Measurements from ENCODE around the gene LRRC26. TPM values are rescaled to one million over a fixed set of nuclear protein-coding genes. Genes with fewer than 3 reads are reported as not detected.

Gene LRRC26
- polyA plus RNA-seq, 2 of the 4 experiments (the other 2 are of a cell fraction): 0.08 to 1.0 TPM

DNA sequence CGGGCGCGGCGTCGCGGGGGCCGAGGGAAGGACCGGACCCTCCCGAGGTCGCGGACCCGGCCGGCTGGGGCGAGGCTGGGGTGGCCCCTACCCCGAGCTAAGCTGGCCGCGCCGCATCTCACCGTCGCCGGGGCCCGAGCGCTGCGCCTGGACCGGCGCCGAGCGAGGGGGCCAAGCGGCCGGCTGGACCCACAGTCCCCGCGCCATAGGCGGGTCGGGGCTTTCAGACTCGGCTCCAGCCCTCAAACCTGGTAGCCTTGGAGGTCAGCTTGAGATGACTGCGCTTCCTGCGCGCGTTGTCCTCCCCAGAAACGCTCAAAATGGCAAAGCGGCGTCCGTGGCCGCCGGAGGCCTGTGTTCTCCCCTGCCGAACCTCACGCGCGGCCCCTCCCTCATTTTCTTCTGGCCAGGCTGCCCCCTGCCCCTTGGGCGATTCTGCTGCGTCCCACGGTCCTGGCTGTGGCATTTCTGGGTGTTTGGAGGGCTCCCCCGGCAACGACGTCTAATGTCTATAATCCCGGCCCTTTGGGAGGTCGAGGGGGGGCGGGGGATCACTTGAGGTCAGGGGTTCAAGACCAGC, 39.6 kb downstream of the LRRC26 start:
- Histone ChIP-seq H3K9me3 (no peaks in the 10 kb centered on the region), H3K4me2 (peak overlapping the region; percentile 89), H3K4me3 (peak overlapping the region; percentile 94), H3K4me1 (peaks cover 21% of the 10 kb centered on the region), H3K27ac (peak overlapping the region; percentile 98)
- 8% methylated on average over 24 of the region's 58 CpGs for WGBS (ENCODE audit: missing lambda C conversion rate)
- ChIA-PET POLR2A (interaction anchor here (0.7 to 2.2 kb wide), 20 partner anchors 9 to 126 kb away, joined by 3 to 23 read pairs (median 5); partner anchors contain the start of genes ANAPC2, GRIN1, LRRC26 and MAN1B1), CTCF (interaction anchor here (1.0 to 3.4 kb wide), 15 partner anchors 8 to 110 kb away, joined by 3 to 16 read pairs (median 4); partner anchors contain the start of genes ANAPC2, RNF224, SSNA1 and TUBB4B)
- ATAC-seq (peak; percentile 44 to 56), FAIRE-seq (no peak), DNase-seq (ENCODE audit: low read depth in 1 of 2, low spot score in 1 of 2) (no peak)
- TF ChIP-seq PHF8 (IDR thresholded peaks at IDR 0.05; ENCODE audit: borderline replicate concordance, low read depth) (peak; percentile 40; the same call in 1 of the 2 replicates), TFCP2L1 (CRISPR knock-in tag; IDR thresholded peaks at IDR 0.05) (0 out of 2 replicates have a peak, but pooled peaks have one; percentile 33), HEYL (CRISPR knock-in tag; IDR thresholded peaks at IDR 0.05) (no peak), REST (IDR thresholded peaks at IDR 0.05) (no peak)

DNA sequence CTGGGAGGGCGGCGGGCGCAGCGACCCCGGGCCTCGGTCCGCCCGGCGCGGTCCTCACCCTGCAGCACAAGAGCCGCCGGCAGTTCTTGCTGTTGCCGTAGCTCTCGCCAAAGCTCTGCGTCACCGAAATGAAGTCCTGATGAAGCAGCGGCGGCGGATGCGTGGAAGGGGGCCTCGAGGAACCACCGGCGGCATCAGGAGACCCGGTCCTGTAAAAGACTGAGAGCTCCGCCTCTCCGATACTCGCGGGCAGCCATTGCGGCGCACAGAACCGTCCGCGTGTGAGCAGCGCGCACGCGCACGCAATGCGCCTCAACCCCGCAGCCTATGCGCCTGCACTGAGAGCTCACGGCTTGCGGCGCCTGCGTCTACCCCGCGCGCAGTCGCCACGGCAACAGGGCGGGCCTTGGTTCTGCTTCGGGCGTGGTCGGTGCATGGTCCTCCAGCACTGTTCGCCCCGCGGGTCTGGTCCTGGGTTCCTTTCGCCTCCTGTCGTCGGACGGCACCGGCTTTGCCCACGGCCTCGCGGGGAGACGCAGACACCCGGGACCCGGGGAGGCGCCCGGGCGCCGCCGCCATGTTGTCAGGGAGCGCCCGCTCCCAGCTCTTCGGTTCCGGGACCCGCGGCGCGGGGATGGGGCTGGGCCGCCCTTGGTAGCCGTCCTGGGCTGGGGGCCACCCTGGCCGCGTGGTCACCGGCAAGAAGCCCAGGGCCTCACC, 40.2 kb downstream of the LRRC26 start:
- peak; percentile 93 to 95 for DNase-seq (ENCODE audit: low read depth in 1 of 2, low spot score in 1 of 2)
- H3K27ac ChIP-seq: peak overlapping the region; percentile 98
- 0% methylated on average over 13 of the region's 86 CpGs for WGBS (ENCODE audit: missing lambda C conversion rate)
- peak; percentile 95 to 96 for ATAC-seq
- H3K4me1 ChIP-seq: peaks cover 17% of the 10 kb centered on the region
- H3K4me3 ChIP-seq: peak overlapping the region; percentile 94
- no peak for FAIRE-seq
- no peaks in the 10 kb centered on the region for H3K9me3 ChIP-seq
- POLR2A ChIA-PET: interaction anchor here (0.7 to 2.2 kb wide), 21 partner anchors 9 to 127 kb away, joined by 3 to 23 read pairs (median 5); partner anchors contain the start of genes ANAPC2, GRIN1, LRRC26 and MAN1B1
- CTCF ChIA-PET: interaction anchor here (0.6 to 3.4 kb wide), 18 partner anchors 9 to 108 kb away, joined by 3 to 16 read pairs (median 4); partner anchors contain the start of genes ANAPC2, RNF224 and SSNA1
- peak overlapping the region; percentile 100 for H3K4me2 ChIP-seq
- TF ChIP-seq KDM5A (IDR thresholded peaks at IDR 0.05): peak; percentile 41; the same call in 1 of the 2 replicates
- no peak for TF ChIP-seq ESRRA (IDR thresholded peaks at IDR 0.05; ENCODE audit: borderline replicate concordance, low read length)
- TF ChIP-seq EHF (CRISPR knock-in tag; IDR thresholded peaks at IDR 0.05): no peak
- TF ChIP-seq, protein P1, sequence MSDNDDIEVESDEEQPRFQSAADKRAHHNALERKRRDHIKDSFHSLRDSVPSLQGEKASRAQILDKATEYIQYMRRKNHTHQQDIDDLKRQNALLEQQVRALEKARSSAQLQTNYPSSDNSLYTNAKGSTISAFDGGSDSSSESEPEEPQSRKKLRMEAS (IDR thresholded peaks at IDR 0.05): peak; percentile 82
- peak; percentile 59 to 82; a peak in 4 of 5 replicates for TF ChIP-seq JUN (IDR thresholded peaks at IDR 0.05)
- TF ChIP-seq JUNB (IDR thresholded peaks at IDR 0.05): no peak
- no peak for TF ChIP-seq POLR2AphosphoS2 (conservative IDR thresholded peaks at IDR 0.05; ENCODE audit: low read length)
- TF ChIP-seq REST (IDR thresholded peaks at IDR 0.05): no peak
- no peak for TF ChIP-seq MAZ (IDR thresholded peaks at IDR 0.05; ENCODE audit: borderline replicate concordance, low read depth, low read length)
- TF ChIP-seq, protein P2, sequence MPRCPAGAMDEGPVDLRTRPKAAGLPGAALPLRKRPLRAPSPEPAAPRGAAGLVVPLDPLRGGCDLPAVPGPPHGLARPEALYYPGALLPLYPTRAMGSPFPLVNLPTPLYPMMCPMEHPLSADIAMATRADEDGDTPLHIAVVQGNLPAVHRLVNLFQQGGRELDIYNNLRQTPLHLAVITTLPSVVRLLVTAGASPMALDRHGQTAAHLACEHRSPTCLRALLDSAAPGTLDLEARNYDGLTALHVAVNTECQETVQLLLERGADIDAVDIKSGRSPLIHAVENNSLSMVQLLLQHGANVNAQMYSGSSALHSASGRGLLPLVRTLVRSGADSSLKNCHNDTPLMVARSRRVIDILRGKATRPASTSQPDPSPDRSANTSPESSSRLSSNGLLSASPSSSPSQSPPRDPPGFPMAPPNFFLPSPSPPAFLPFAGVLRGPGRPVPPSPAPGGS (IDR thresholded peaks at IDR 0.05): peak; percentile 73; the same call in 1 of the 3 replicates
- TF ChIP-seq CHD4 (IDR thresholded peaks at IDR 0.05; ENCODE audit: borderline replicate concordance): no peak
- TF ChIP-seq, protein P3, sequence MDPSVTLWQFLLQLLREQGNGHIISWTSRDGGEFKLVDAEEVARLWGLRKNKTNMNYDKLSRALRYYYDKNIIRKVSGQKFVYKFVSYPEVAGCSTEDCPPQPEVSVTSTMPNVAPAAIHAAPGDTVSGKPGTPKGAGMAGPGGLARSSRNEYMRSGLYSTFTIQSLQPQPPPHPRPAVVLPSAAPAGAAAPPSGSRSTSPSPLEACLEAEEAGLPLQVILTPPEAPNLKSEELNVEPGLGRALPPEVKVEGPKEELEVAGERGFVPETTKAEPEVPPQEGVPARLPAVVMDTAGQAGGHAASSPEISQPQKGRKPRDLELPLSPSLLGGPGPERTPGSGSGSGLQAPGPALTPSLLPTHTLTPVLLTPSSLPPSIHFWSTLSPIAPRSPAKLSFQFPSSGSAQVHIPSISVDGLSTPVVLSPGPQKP (IDR thresholded peaks at IDR 0.05; ENCODE audit: low read depth, low read length): no peak
- no peak for TF ChIP-seq CTCF (IDR thresholded peaks at IDR 0.05)
- no peak for TF ChIP-seq HEYL (CRISPR knock-in tag; IDR thresholded peaks at IDR 0.05)
- 0 out of 2 replicates have a peak, but pooled peaks have one; percentile 22 for TF ChIP-seq MYC (IDR thresholded peaks at IDR 0.05; ENCODE audit: borderline replicate concordance, low read length)
- no peak for TF ChIP-seq RARB (CRISPR knock-in tag; IDR thresholded peaks at IDR 0.05)
- TF ChIP-seq HOXB5 (CRISPR knock-in tag; IDR thresholded peaks at IDR 0.05): no peak

Measured in A549 (cell line).